Regular cardiac myocyte (primary cell): ENCODE measurements around the gene NACAD. TPM values are rescaled to one million over a fixed set of nuclear protein-coding genes. Genes with fewer than 3 reads are reported as not detected.

Experiments
- total RNA-seq: library from RNA; depleted of rRNA; stranded (reverse); fragments of >200 nt; gene quantifications from 2 replicates; pipeline ENCODE4 v1.2.3, GENCODE V29; 2014

NACAD gene
- 0.38 and 0.56 TPM in 2 replicates for total RNA-seq

GRCh38 chr7:45088821-45089340 lies at the start of gene NACAD:
Gene NACAD, minus strand, starts transcription at chr7:45088969. Its CDS starts 75 bp downstream, at chr7:45088894.

GRCh38 chr7:45111298-45112223 lies 22.8 kb upstream of the NACAD start, which contains the start of gene TBRG4:
Gene TBRG4, minus strand, starts transcription at chr7:45111697. Its CDS starts 2,460 bp downstream, at chr7:45109237.

Other genes with a start within 250 kb of the NACAD start
- 106 and 221 TPM in 2 replicates for gene H2AZ2, start 240.9 kb downstream of the NACAD start, total RNA-seq
- 13.5 and 14.8 TPM in 2 replicates for gene PURB, start 203.4 kb downstream of the NACAD start, total RNA-seq
- gene MYO1G, start 110.0 kb downstream of the NACAD start, total RNA-seq: under 0.01 TPM in 2 replicates
- gene CCM2, start 88.8 kb downstream of the NACAD start, total RNA-seq: 47.1 and 99.7 TPM in 2 replicates
- 57.2 and 87.4 TPM in 2 replicates for gene TBRG4, start 22.7 kb upstream of the NACAD start, total RNA-seq
- 0.28 TPM in 1 of 2 replicates, not detected in the other for gene RAMP3, start 68.8 kb upstream of the NACAD start, total RNA-seq